ENCODE results near the gene SLC12A5.

DNA sequence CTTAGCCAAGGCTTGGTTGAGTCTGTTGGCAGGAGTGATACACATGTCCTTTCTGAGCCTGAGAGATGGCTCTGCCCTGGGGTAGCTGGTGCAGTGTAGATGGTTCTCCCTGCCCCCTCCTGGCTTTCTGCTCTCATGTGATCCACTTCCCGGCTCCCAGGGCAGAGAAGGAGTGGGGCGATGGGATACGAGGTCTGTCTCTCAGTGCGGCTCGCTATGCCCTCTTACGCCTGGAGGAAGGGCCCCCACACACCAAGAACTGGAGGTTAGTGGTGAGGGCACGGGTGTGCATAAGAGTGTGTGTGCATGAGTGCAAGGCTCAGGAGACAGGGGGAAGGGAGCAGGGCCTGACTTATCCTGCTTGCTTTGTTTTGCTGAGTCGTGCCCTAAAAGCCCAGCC is 18.8 kb downstream of the SLC12A5 start:
- TF ChIP-seq, protein P1, sequence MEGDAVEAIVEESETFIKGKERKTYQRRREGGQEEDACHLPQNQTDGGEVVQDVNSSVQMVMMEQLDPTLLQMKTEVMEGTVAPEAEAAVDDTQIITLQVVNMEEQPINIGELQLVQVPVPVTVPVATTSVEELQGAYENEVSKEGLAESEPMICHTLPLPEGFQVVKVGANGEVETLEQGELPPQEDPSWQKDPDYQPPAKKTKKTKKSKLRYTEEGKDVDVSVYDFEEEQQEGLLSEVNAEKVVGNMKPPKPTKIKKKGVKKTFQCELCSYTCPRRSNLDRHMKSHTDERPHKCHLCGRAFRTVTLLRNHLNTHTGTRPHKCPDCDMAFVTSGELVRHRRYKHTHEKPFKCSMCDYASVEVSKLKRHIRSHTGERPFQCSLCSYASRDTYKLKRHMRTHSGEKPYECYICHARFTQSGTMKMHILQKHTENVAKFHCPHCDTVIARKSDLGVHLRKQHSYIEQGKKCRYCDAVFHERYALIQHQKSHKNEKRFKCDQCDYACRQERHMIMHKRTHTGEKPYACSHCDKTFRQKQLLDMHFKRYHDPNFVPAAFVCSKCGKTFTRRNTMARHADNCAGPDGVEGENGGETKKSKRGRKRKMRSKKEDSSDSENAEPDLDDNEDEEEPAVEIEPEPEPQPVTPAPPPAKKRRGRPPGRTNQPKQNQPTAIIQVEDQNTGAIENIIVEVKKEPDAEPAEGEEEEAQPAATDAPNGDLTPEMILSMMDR (IDR thresholded peaks at IDR 0.05), result no peak
- TF ChIP-seq POLR2A (IDR thresholded peaks at IDR 0.05), result no peak
- no peak for TF ChIP-seq EP300 (IDR thresholded peaks at IDR 0.05)
- no peak for TF ChIP-seq POLR2AphosphoS5 (IDR thresholded peaks at IDR 0.05)
